ENCODE results near the gene FAT2.

DNA sequence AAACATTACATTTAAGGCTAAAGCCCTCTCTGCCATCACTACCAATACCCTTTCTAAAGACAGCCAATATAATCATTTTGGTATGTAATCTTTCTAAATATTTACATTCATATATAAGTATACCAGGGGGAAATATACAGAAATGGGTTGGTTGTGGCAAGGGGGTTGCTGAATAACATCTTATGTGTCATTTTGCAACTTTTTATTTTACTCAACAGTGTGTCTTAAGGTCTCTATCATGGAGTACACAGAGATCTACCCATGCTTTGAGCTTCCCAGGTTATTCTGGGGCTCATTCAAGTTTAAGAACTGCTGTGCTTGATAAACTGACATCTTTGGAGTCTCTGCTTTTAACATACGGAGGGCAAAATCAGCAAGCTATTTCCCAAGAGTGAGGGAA is 7.4 kb upstream of the FAT2 start:
- TF ChIP-seq, protein P1, sequence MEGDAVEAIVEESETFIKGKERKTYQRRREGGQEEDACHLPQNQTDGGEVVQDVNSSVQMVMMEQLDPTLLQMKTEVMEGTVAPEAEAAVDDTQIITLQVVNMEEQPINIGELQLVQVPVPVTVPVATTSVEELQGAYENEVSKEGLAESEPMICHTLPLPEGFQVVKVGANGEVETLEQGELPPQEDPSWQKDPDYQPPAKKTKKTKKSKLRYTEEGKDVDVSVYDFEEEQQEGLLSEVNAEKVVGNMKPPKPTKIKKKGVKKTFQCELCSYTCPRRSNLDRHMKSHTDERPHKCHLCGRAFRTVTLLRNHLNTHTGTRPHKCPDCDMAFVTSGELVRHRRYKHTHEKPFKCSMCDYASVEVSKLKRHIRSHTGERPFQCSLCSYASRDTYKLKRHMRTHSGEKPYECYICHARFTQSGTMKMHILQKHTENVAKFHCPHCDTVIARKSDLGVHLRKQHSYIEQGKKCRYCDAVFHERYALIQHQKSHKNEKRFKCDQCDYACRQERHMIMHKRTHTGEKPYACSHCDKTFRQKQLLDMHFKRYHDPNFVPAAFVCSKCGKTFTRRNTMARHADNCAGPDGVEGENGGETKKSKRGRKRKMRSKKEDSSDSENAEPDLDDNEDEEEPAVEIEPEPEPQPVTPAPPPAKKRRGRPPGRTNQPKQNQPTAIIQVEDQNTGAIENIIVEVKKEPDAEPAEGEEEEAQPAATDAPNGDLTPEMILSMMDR (IDR thresholded peaks at IDR 0.05), result no peak
- no peak for TF ChIP-seq EZH2 (IDR thresholded peaks at IDR 0.05; ENCODE audit: borderline replicate concordance, insufficient read depth, low read depth, low read length, poor library complexity, severe bottlenecking)
